Stimulated activated CD8-positive, alpha-beta memory T cell treated with anti-CD3 and anti-CD28 coated beads, Interleukin-15, amount 100 ng/mL, for 48 hours (primary cell): ENCODE data around the gene MYEOV.

Experiments
- DNase-seq, 2 donors: peaks; one replicate each; pipeline ENCODE4 v3.0.0-alpha.2; 2020; ENCODE audit warnings: low read depth in 2 of 2

Gene MYEOV

GRCh38 chr11:69301081-69301454 lies 7.1 kb downstream of the MYEOV start:
- DNase-seq = no peak

GRCh38 chr11:69301455-69302401 lies 7.8 kb downstream of the MYEOV start:
- DNase-seq = peak in 1 of 2 donors; percentile 37

- DNase-seq = no peak
Measured at GRCh38 chr11:69302447-69303020, 8.6 kb downstream of the MYEOV start.

GRCh38 chr11:69303427-69303826 lies 9.5 kb downstream of the MYEOV start:
- DNase-seq = no peak

- DNase-seq = no peak
Measured at GRCh38 chr11:69304258-69304657, 10.3 kb downstream of the MYEOV start.

- DNase-seq = no peak
Measured at GRCh38 chr11:69304686-69305085, 10.7 kb downstream of the MYEOV start.

- no peak for DNase-seq
Measured at GRCh38 chr11:69305885-69306540, 12.1 kb downstream of the MYEOV start.

GRCh38 chr11:69306821-69307220 lies 12.9 kb downstream of the MYEOV start:
- no peak for DNase-seq

GRCh38 chr11:69307421-69307820 lies 13.5 kb downstream of the MYEOV start:
- no peak for DNase-seq

- DNase-seq = no peak
Measured at GRCh38 chr11:69307871-69308431, 14.0 kb downstream of the MYEOV start.

- DNase-seq = no peak
Measured at GRCh38 chr11:69308491-69308911, 14.5 kb downstream of the MYEOV start.

- DNase-seq = no peak
Measured at GRCh38 chr11:69308936-69309615, 15.1 kb downstream of the MYEOV start.

GRCh38 chr11:69309631-69310280 lies 15.8 kb downstream of the MYEOV start:
- DNase-seq = no peak

- DNase-seq = no peak
Measured at GRCh38 chr11:69310351-69310750, 16.4 kb downstream of the MYEOV start.

- no peak for DNase-seq
Measured at GRCh38 chr11:69310934-69311766, 17.2 kb downstream of the MYEOV start.

- no peak for DNase-seq
Measured at GRCh38 chr11:69311767-69312385, 17.9 kb downstream of the MYEOV start.

GRCh38 chr11:69312453-69313404 lies 18.8 kb downstream of the MYEOV start:
- no peak for DNase-seq

- DNase-seq = no peak
Measured at GRCh38 chr11:69313992-69314391, 20.0 kb downstream of the MYEOV start.

GRCh38 chr11:69314555-69314954 lies 20.6 kb downstream of the MYEOV start:
- no peak for DNase-seq
